HFF-Myc (cell line): Measurements from ENCODE around the gene GFRA3.

Source experiments
- DNase-seq: peaks from one replicate; pipeline ENCODE4 v3.0.0-alpha.2; 2011; ENCODE audit warnings: low read depth; ENCODE audit errors: extremely low read depth
- H3K4me3 ChIP-seq: replicated peaks from 2 replicates; pipeline ENCODE4 v1.5.1; 2011; ENCODE audit warnings: low read depth, mild to moderate bottlenecking, control low read depth, low read length
- CTCF ChIP-seq: IDR thresholded peaks from 2 replicates; pipeline ENCODE4 v1.5.1; 2012; ENCODE audit warnings: mild to moderate bottlenecking, low read depth, low read length, control low read depth; ENCODE audit errors: missing control alignments

GFRA3 gene

GRCh38 chr5:138224712-138225111, 49.7 kb downstream of the GFRA3 start:
- H3K4me3 ChIP-seq: no peak overlapping the region
- no peak for TF ChIP-seq CTCF
- DNase-seq: no peak

GRCh38 chr5:138223532-138223931, 50.9 kb downstream of the GFRA3 start:
- no peak for DNase-seq
- TF ChIP-seq CTCF: no peak
- H3K4me3 ChIP-seq: no peak overlapping the region

- no peak for TF ChIP-seq CTCF
- no peak for DNase-seq
- H3K4me3 ChIP-seq: no peak overlapping the region
Observed at GRCh38 chr5:138216799-138217198, 57.6 kb downstream of the GFRA3 start.

GRCh38 chr5:138213161-138214029, 61.0 kb downstream of the GFRA3 start, which contains the start of gene CDC23:
CDC23 (minus strand) TSS chr5:138213323; CDS start chr5:138213312, 11 bp downstream.
- TF ChIP-seq CTCF: no peak
- peak within 1 kb of the TSS; percentile 100 for H3K4me3 ChIP-seq
- peak; percentile 97 for DNase-seq

- no peak for TF ChIP-seq CTCF
- H3K4me3 ChIP-seq: peak overlapping the region; percentile 100
- no peak for DNase-seq
Observed at GRCh38 chr5:138212828-138213160, 61.6 kb downstream of the GFRA3 start.

GRCh38 chr5:138210985-138211384, 63.4 kb downstream of the GFRA3 start:
- no peak for DNase-seq
- no peak overlapping the region for H3K4me3 ChIP-seq
- no peak for TF ChIP-seq CTCF
